ENCODE results near the gene SLC6A6.

The SLC6A6 gene

GRCh38 chr3:14471016-14471415 is 68.6 kb downstream of the SLC6A6 start:
- Histone ChIP-seq H3K9ac (ENCODE audit: low read depth, low read length) (peak overlapping the region; percentile 1), H3K4me1 (ENCODE audit: control insufficient read depth, insufficient read depth, low read length) (peaks cover 28% of the 10 kb centered on the region), H3K36me3 (ENCODE audit: insufficient read depth, low read length) (peaks cover 52% of the 10 kb centered on the region), H3K4me2 (ENCODE audit: low read length) (no peak overlapping the region), H3K9me3 (replicated peaks; ENCODE audit: low read length) (no peaks in the 10 kb centered on the region), H3K4me3 (ENCODE audit: low read length) (no peak overlapping the region), H3K27me3 (ENCODE audit: control insufficient read depth, insufficient read depth, low read length) (no peaks in the 10 kb centered on the region)

GRCh38 chr3:14471690-14472089 is 69.3 kb downstream of the SLC6A6 start:
- Histone ChIP-seq H3K4me1 (ENCODE audit: control insufficient read depth, insufficient read depth, low read length) (peaks cover 28% of the 10 kb centered on the region), H3K27me3 (ENCODE audit: control insufficient read depth, insufficient read depth, low read length) (no peaks in the 10 kb centered on the region), H3K4me3 (ENCODE audit: low read length) (no peak overlapping the region), H3K36me3 (ENCODE audit: insufficient read depth, low read length) (peaks cover 59% of the 10 kb centered on the region), H3K9ac (ENCODE audit: low read depth, low read length) (peak overlapping the region; percentile 49), H3K4me2 (ENCODE audit: low read length) (no peak overlapping the region), H3K9me3 (replicated peaks; ENCODE audit: low read length) (no peaks in the 10 kb centered on the region)

GRCh38 chr3:14472471-14473351 is 70.3 kb downstream of the SLC6A6 start:
- peaks cover 68% of the 10 kb centered on the region for H3K36me3 ChIP-seq (ENCODE audit: insufficient read depth, low read length)
- no peaks in the 10 kb centered on the region for H3K9me3 ChIP-seq (replicated peaks; ENCODE audit: low read length)
- H3K4me1 ChIP-seq (ENCODE audit: control insufficient read depth, insufficient read depth, low read length), result peaks cover 28% of the 10 kb centered on the region
- peak overlapping the region; percentile 76 for H3K4me2 ChIP-seq (ENCODE audit: low read length)
- H3K27me3 ChIP-seq (ENCODE audit: control insufficient read depth, insufficient read depth, low read length), result no peaks in the 10 kb centered on the region
- peak overlapping the region; percentile 66 for H3K9ac ChIP-seq (ENCODE audit: low read depth, low read length)
- peak overlapping the region; percentile 34 for H3K4me3 ChIP-seq (ENCODE audit: low read length)

GRCh38 chr3:14473411-14473891 is 71.0 kb downstream of the SLC6A6 start:
- Histone ChIP-seq H3K36me3 (ENCODE audit: insufficient read depth, low read length) (peaks cover 72% of the 10 kb centered on the region), H3K9me3 (replicated peaks; ENCODE audit: low read length) (no peaks in the 10 kb centered on the region)

GRCh38 chr3:14474363-14475081 is 72.1 kb downstream of the SLC6A6 start:
- no peaks in the 10 kb centered on the region for H3K27me3 ChIP-seq (ENCODE audit: control insufficient read depth, insufficient read depth, low read length)
- H3K9ac ChIP-seq (ENCODE audit: low read depth, low read length), result no peak overlapping the region
- H3K36me3 ChIP-seq (ENCODE audit: insufficient read depth, low read length), result peaks cover 77% of the 10 kb centered on the region
- H3K9me3 ChIP-seq (replicated peaks; ENCODE audit: low read length), result no peaks in the 10 kb centered on the region
- H3K4me2 ChIP-seq (ENCODE audit: low read length), result no peak overlapping the region
- no peak overlapping the region for H3K4me3 ChIP-seq (ENCODE audit: low read length)
- H3K4me1 ChIP-seq (ENCODE audit: control insufficient read depth, insufficient read depth, low read length), result peaks cover 28% of the 10 kb centered on the region

More at GRCh38 chr3:14473411-14473891, 71.0 kb downstream of the SLC6A6 start:
- Histone ChIP-seq H3K4me1 (ENCODE audit: control insufficient read depth, insufficient read depth, low read length) (peaks cover 28% of the 10 kb centered on the region), H3K4me2 (ENCODE audit: low read length) (peak overlapping the region; percentile 76), H3K4me3 (ENCODE audit: low read length) (peak overlapping the region; percentile 21), H3K27me3 (ENCODE audit: control insufficient read depth, insufficient read depth, low read length) (no peaks in the 10 kb centered on the region), H3K9ac (ENCODE audit: low read depth, low read length) (peak overlapping the region; percentile 66)

- Histone ChIP-seq H3K4me1 (ENCODE audit: control insufficient read depth, insufficient read depth, low read length) (peaks cover 28% of the 10 kb centered on the region), H3K4me2 (ENCODE audit: low read length) (no peak overlapping the region), H3K9ac (ENCODE audit: low read depth, low read length) (no peak overlapping the region), H3K36me3 (ENCODE audit: insufficient read depth, low read length) (peaks cover 77% of the 10 kb centered on the region), H3K4me3 (ENCODE audit: low read length) (no peak overlapping the region), H3K9me3 (replicated peaks; ENCODE audit: low read length) (no peaks in the 10 kb centered on the region), H3K27me3 (ENCODE audit: control insufficient read depth, insufficient read depth, low read length) (no peaks in the 10 kb centered on the region)
These were observed 73.2 kb downstream of the SLC6A6 start for GRCh38 chr3:14475621-14476020.

GRCh38 chr3:14476583-14477265 is 74.3 kb downstream of the SLC6A6 start:
- H3K36me3 ChIP-seq (ENCODE audit: insufficient read depth, low read length), result peaks cover 83% of the 10 kb centered on the region
- H3K4me3 ChIP-seq (ENCODE audit: low read length), result no peak overlapping the region
- H3K9ac ChIP-seq (ENCODE audit: low read depth, low read length), result no peak overlapping the region
- H3K4me2 ChIP-seq (ENCODE audit: low read length), result no peak overlapping the region
- no peaks in the 10 kb centered on the region for H3K27me3 ChIP-seq (ENCODE audit: control insufficient read depth, insufficient read depth, low read length)
- H3K4me1 ChIP-seq (ENCODE audit: control insufficient read depth, insufficient read depth, low read length), result peaks cover 20% of the 10 kb centered on the region
- no peaks in the 10 kb centered on the region for H3K9me3 ChIP-seq (replicated peaks; ENCODE audit: low read length)

- Histone ChIP-seq H3K27me3 (ENCODE audit: control insufficient read depth, insufficient read depth, low read length) (no peaks in the 10 kb centered on the region), H3K36me3 (ENCODE audit: insufficient read depth, low read length) (peaks cover 86% of the 10 kb centered on the region), H3K9ac (ENCODE audit: low read depth, low read length) (no peak overlapping the region), H3K4me3 (ENCODE audit: low read length) (no peak overlapping the region), H3K4me1 (ENCODE audit: control insufficient read depth, insufficient read depth, low read length) (peaks cover 13% of the 10 kb centered on the region), H3K9me3 (replicated peaks; ENCODE audit: low read length) (no peaks in the 10 kb centered on the region), H3K4me2 (ENCODE audit: low read length) (no peak overlapping the region)
These were observed 75.0 kb downstream of the SLC6A6 start for GRCh38 chr3:14477311-14477935.

- Histone ChIP-seq H3K9ac (ENCODE audit: low read depth, low read length) (no peak overlapping the region), H3K4me1 (ENCODE audit: control insufficient read depth, insufficient read depth, low read length) (no peaks in the 10 kb centered on the region), H3K9me3 (replicated peaks; ENCODE audit: low read length) (no peaks in the 10 kb centered on the region), H3K27me3 (ENCODE audit: control insufficient read depth, insufficient read depth, low read length) (no peaks in the 10 kb centered on the region), H3K4me2 (ENCODE audit: low read length) (no peak overlapping the region), H3K4me3 (ENCODE audit: low read length) (no peak overlapping the region), H3K36me3 (ENCODE audit: insufficient read depth, low read length) (peaks cover 85% of the 10 kb centered on the region)
These were observed 76.6 kb downstream of the SLC6A6 start for GRCh38 chr3:14478956-14479550.

- Histone ChIP-seq H3K4me3 (ENCODE audit: low read length) (no peak overlapping the region), H3K4me2 (ENCODE audit: low read length) (no peak overlapping the region), H3K36me3 (ENCODE audit: insufficient read depth, low read length) (peaks cover 82% of the 10 kb centered on the region), H3K9ac (ENCODE audit: low read depth, low read length) (no peak overlapping the region), H3K9me3 (replicated peaks; ENCODE audit: low read length) (no peaks in the 10 kb centered on the region), H3K4me1 (ENCODE audit: control insufficient read depth, insufficient read depth, low read length) (no peaks in the 10 kb centered on the region), H3K27me3 (ENCODE audit: control insufficient read depth, insufficient read depth, low read length) (no peaks in the 10 kb centered on the region)
These were observed 77.2 kb downstream of the SLC6A6 start for GRCh38 chr3:14479591-14479990.

All from skeletal muscle satellite cell (primary cell).